ENCODE data around the gene PTX4. TPM values are rescaled to one million over a fixed set of nuclear protein-coding genes. Genes with fewer than 3 reads are reported as not detected.

Gene PTX4
- polyA plus RNA-seq, 1 donor (not counting 4 experiments of a cell fraction or from before 2014, with no cell fraction given), result not detected

GRCh38 chr16:1464894-1465566, 23.7 kb downstream of the PTX4 start:
- TF ChIP-seq CTCF (optimal IDR thresholded peaks at IDR 0.05 in 1 of 3, IDR thresholded peaks at IDR 0.05 in 1 of 3, conservative IDR thresholded peaks at IDR 0.05 in 1 of 3; ENCODE audit: extremely low read depth in 1 of 3, insufficient read depth in 2 of 3, low read length in 3 of 3) (no peak), EZH2 (IDR thresholded peaks at IDR 0.05; ENCODE audit: low read length) (no peak)
- dilution Hi-C loops (cut with MboI; ENCODE audit: extremely low pct_ligation_motif_present, low sequenced_read_pairs), result no loop called here
- no peaks in the 10 kb centered on the region for H3K27me3 ChIP-seq (ENCODE audit: control insufficient read depth, extremely low read depth, insufficient read depth, low read length)
- FAIRE-seq (no peak), DNase-seq (ENCODE audit: low read depth, low spot score) (no peak)
- peaks cover 0 to 15% of the 10 kb centered on the region in 2 experiments for H3K36me3 ChIP-seq (ENCODE audit: control insufficient read depth in 2 of 2, extremely low read depth in 1 of 2, insufficient read depth in 2 of 2, low read length in 2 of 2)
- no peak overlapping the region for H3K4me2 ChIP-seq (ENCODE audit: control insufficient read depth, extremely low read depth, insufficient read depth, low read depth, low read length)
- H3K79me2 ChIP-seq (ENCODE audit: control insufficient read depth, insufficient read depth, low read length), result peaks cover 26% of the 10 kb centered on the region
- H2AFZ ChIP-seq (ENCODE audit: control insufficient read depth, low read length), result no peak overlapping the region
- no peaks in the 10 kb centered on the region for H3K9me3 ChIP-seq (ENCODE audit: control insufficient read depth, low read depth, low read length)
- H3K27ac ChIP-seq (ENCODE audit: control insufficient read depth, insufficient read depth, low read length), result no peak overlapping the region
- no peaks in the 10 kb centered on the region for H3K9me1 ChIP-seq (ENCODE audit: control insufficient read depth, extremely low read depth, insufficient read depth, low read length)
- no peaks in the 10 kb centered on the region for H4K20me1 ChIP-seq (ENCODE audit: control insufficient read depth, extremely low read depth, insufficient read depth, low read length)
- H3K4me1 ChIP-seq (ENCODE audit: control insufficient read depth, extremely low read depth, insufficient read depth, low read length), result no peaks in the 10 kb centered on the region
- H3K4me3 ChIP-seq (ENCODE audit: control insufficient read depth in 2 of 3, extremely low read depth in 1 of 3, insufficient read depth in 2 of 3, low read depth in 1 of 3, low read length in 3 of 3), result no peak overlapping the region
- H3K9ac ChIP-seq (ENCODE audit: control insufficient read depth, extremely low read depth, insufficient read depth, low read length), result no peak overlapping the region

GRCh38 chr16:1464196-1464893, 24.4 kb downstream of the PTX4 start:
- Histone ChIP-seq H3K9ac (ENCODE audit: control insufficient read depth, extremely low read depth, insufficient read depth, low read length) (no peak overlapping the region), H3K9me3 (ENCODE audit: control insufficient read depth, low read depth, low read length) (no peaks in the 10 kb centered on the region), H2AFZ (ENCODE audit: control insufficient read depth, low read length) (no peak overlapping the region), H3K9me1 (ENCODE audit: control insufficient read depth, extremely low read depth, insufficient read depth, low read length) (no peaks in the 10 kb centered on the region), H3K27ac (ENCODE audit: control insufficient read depth, insufficient read depth, low read length) (no peak overlapping the region), H3K79me2 (ENCODE audit: control insufficient read depth, insufficient read depth, low read length) (peaks cover 21% of the 10 kb centered on the region), H3K36me3 (ENCODE audit: control insufficient read depth in 2 of 2, extremely low read depth in 1 of 2, insufficient read depth in 2 of 2, low read length in 2 of 2) (peaks cover 0 to 16% of the 10 kb centered on the region in 2 experiments), H3K4me3 (ENCODE audit: control insufficient read depth in 2 of 3, extremely low read depth in 1 of 3, insufficient read depth in 2 of 3, low read depth in 1 of 3, low read length in 3 of 3) (no peak overlapping the region), H3K27me3 (ENCODE audit: control insufficient read depth, extremely low read depth, insufficient read depth, low read length) (no peaks in the 10 kb centered on the region), H3K4me1 (ENCODE audit: control insufficient read depth, extremely low read depth, insufficient read depth, low read length) (no peaks in the 10 kb centered on the region), H3K4me2 (ENCODE audit: control insufficient read depth, extremely low read depth, insufficient read depth, low read depth, low read length) (no peak overlapping the region), H4K20me1 (ENCODE audit: control insufficient read depth, extremely low read depth, insufficient read depth, low read length) (no peaks in the 10 kb centered on the region)
- TF ChIP-seq CTCF (optimal IDR thresholded peaks at IDR 0.05 in 1 of 3, IDR thresholded peaks at IDR 0.05 in 1 of 3, conservative IDR thresholded peaks at IDR 0.05 in 1 of 3; ENCODE audit: extremely low read depth in 1 of 3, insufficient read depth in 2 of 3, low read length in 3 of 3) (no peak), EZH2 (IDR thresholded peaks at IDR 0.05; ENCODE audit: low read length) (no peak)
- FAIRE-seq, result no peak
- dilution Hi-C loops (cut with MboI; ENCODE audit: extremely low pct_ligation_motif_present, low sequenced_read_pairs), result no loop called here
- DNase-seq (ENCODE audit: low read depth, low spot score), result no peak

Data from keratinocyte (primary cell).